Endothelial cell of umbilical vein (primary cell): ENCODE measurements around the gene PXN. TPM values are rescaled to one million over a fixed set of nuclear protein-coding genes. Genes with fewer than 3 reads are reported as not detected.

Source experiments
- BruUV-seq: library from RNA; stranded (reverse); fragments of 400-500 nt; replicated peaks from 2 replicates; lab custom pipeline; 2021; lab: Mats Ljungman, UMichigan
- CTCF ChIA-PET: fragments of 300-600, 350-600 bp; sonication (Branson Sonifier 250); formaldehyde crosslinking; loops from one replicate; lab custom pipeline; 2021; ENCODE audit warnings: antibody characterized with exemption, inconsistent platforms; lab: Charles Lee
- POLR2A ChIA-PET: fragments of 300-600, 350-600 bp; sonication (Branson Sonifier 250); formaldehyde crosslinking; loops from one replicate; lab custom pipeline; 2021; ENCODE audit warnings: antibody characterized with exemption, inconsistent platforms; lab: Charles Lee
- DNase-seq: peaks from one replicate; pipeline ENCODE4 v3.0.0-alpha.2; 2011; ENCODE audit warnings: low read depth, low spot score
- FAIRE-seq: peaks from 2 replicates; lab custom pipeline; 2011; peaks lifted over from hg19 to GRCh38; lab: Jason Lieb, UNC
- H2AFZ ChIP-seq: 2 replicates; pipeline ENCODE4 v1.6.0; 2012; ENCODE audit warnings: low read depth, low read length, control low read depth, inconsistent platforms
- H3K27ac ChIP-seq: 2 replicates; pipeline ENCODE4 v1.5.1; 2011; ENCODE audit warnings: low read depth, mild to moderate bottlenecking, control low read depth, low read length, moderate library complexity; ENCODE audit not compliant: insufficient read depth
- H3K27me3 ChIP-seq, 2 experiments: 2 replicates each; pipeline versions ENCODE4 v1.6.0 to v1.6.1; 2011; ENCODE audit warnings: low read length in 2 of 2, mixed read lengths in 1 of 2; ENCODE audit not compliant: control insufficient read depth in 2 of 2, insufficient read depth in 2 of 2
- H3K36me3 ChIP-seq, 2 experiments: 2 replicates in 1 of 2; 3 replicates in 1 of 2; pipeline ENCODE4 v1.5.1; 2011; ENCODE audit warnings: low read length in 2 of 2, mild to moderate bottlenecking in 1 of 2, moderate library complexity in 1 of 2; ENCODE audit not compliant: control insufficient read depth in 2 of 2, insufficient read depth in 2 of 2; ENCODE audit errors: extremely low read depth in 1 of 2
- H3K4me1 ChIP-seq: 3 replicates; pipeline ENCODE4 v1.5.1; 2011; ENCODE audit warnings: mild to moderate bottlenecking, low read length; ENCODE audit not compliant: control insufficient read depth, insufficient read depth; ENCODE audit errors: extremely low read depth
- H3K4me2 ChIP-seq: 2 replicates; pipeline ENCODE4 v1.6.1; 2011; ENCODE audit warnings: low read length, control low read depth, mixed read lengths; ENCODE audit not compliant: insufficient read depth
- H3K4me3 ChIP-seq, 3 experiments: fragments of 200-600 bp in 1 of 3; sonication (generic), shearing (Covaris generic) in 1 of 3; replicated peaks in 1 of 3; 2 replicates each; pipeline ENCODE4 v1.5.1; 2011 to 2016; ENCODE audit warnings: control low read depth in 3 of 3, low read length in 3 of 3, mild to moderate bottlenecking in 2 of 3, inconsistent platforms in 1 of 3, low read depth in 1 of 3, moderate library complexity in 1 of 3; ENCODE audit not compliant: insufficient read depth in 1 of 3
- H3K79me2 ChIP-seq: 2 replicates; pipeline ENCODE4 v1.6.0; 2012; ENCODE audit warnings: low read length, inconsistent platforms; ENCODE audit not compliant: control insufficient read depth, insufficient read depth
- H3K9ac ChIP-seq: replicated peaks from 2 replicates; pipeline ENCODE3; 2011; ENCODE audit warnings: low read length, control low read depth; ENCODE audit not compliant: insufficient read depth; ENCODE audit errors: extremely low read depth
- H3K9me1 ChIP-seq: replicated peaks from 3 replicates; pipeline ENCODE4 v1.6.0; 2011; ENCODE audit warnings: mild to moderate bottlenecking, low read length; ENCODE audit not compliant: control insufficient read depth, insufficient read depth; ENCODE audit errors: extremely low read depth
- H3K9me3 ChIP-seq: replicated peaks from 2 replicates; pipeline ENCODE4 v1.5.1; 2012; ENCODE audit warnings: low read length, inconsistent platforms; ENCODE audit not compliant: control insufficient read depth, insufficient read depth
- H4K20me1 ChIP-seq: replicated peaks from 2 replicates; pipeline ENCODE3; 2011; ENCODE audit warnings: mild to moderate bottlenecking, low read length; ENCODE audit not compliant: control insufficient read depth, insufficient read depth; ENCODE audit errors: extremely low read depth
- EZH2 ChIP-seq: IDR thresholded peaks from 2 replicates; pipeline ENCODE4 v1.6.1; 2012; ENCODE audit warnings: borderline replicate concordance, low read depth, mild to moderate bottlenecking, moderate library complexity, low read length, inconsistent platforms; ENCODE audit not compliant: severe bottlenecking
- GATA2 ChIP-seq: IDR thresholded peaks from 2 replicates; pipeline ENCODE4 v1.7.0; 2011; ENCODE audit warnings: low read depth, mild to moderate bottlenecking, moderate library complexity, mixed read lengths, low read length; ENCODE audit not compliant: insufficient read length, insufficient read depth
- MAX ChIP-seq: IDR thresholded peaks from 2 replicates; pipeline ENCODE4 v1.6.1; 2011; ENCODE audit not compliant: insufficient read depth, insufficient read length
- POLR2A ChIP-seq: IDR thresholded peaks from 2 replicates; pipeline ENCODE4 v1.6.1; 2012; ENCODE audit warnings: low read depth, mild to moderate bottlenecking, control low read depth, low read length
- POLR2AphosphoS5 ChIP-seq: IDR thresholded peaks from 2 replicates; pipeline ENCODE4 v1.6.1; 2012; ENCODE audit warnings: low read depth, mild to moderate bottlenecking, control low read depth, low read length, moderate library complexity; ENCODE audit not compliant: insufficient read depth
- dilution Hi-C: fragments of 300-500 bp; cut with MboI; formaldehyde crosslinking; loops from one replicate; pipeline ENCODE4 v1.15.0; 2019; ENCODE audit warnings: low sequenced_read_pairs; ENCODE audit not compliant: extremely low pct_ligation_motif_present
- intact Hi-C: fragments of 100-400 bp; cut with micrococcal nuclease; formaldehyde crosslinking; loops from one replicate; pipeline ENCODE4 v1.10.0; 2022
- polyA plus RNA-seq, 4 experiments: library from polyadenylated mRNA; depleted of rRNA in 3 of 4; stranded (reverse) in 3 of 4; unstranded in 1 of 4; fragments of >200 nt; gene quantifications; 2 replicates each; pipeline versions ENCODE4 v1.2.1 to v1.2.3, GENCODE V29; 2011 to 2012; ENCODE audit warnings: missing spikeins in 1 of 4
- total RNA-seq: library from RNA; stranded (reverse); gene quantifications from 2 replicates; pipeline ENCODE4 v1.2.3, GENCODE V29; 2021

Gene PXN
- total and polyA plus RNA-seq, 2 donors (not counting 3 experiments of a cell fraction or from before 2014, with no cell fraction given), result 132 to 258 TPM

- Histone ChIP-seq H3K4me1 (peaks cover 4% of the 10 kb centered on the region), H3K4me2 (no peak overlapping the region), H3K27me3 (no peaks in the 10 kb centered on the region), H3K79me2 (no peaks in the 10 kb centered on the region), H3K9me1 (no peaks in the 10 kb centered on the region), H3K9me3 (no peaks in the 10 kb centered on the region), H3K36me3 (no peaks in the 10 kb centered on the region), H4K20me1 (no peaks in the 10 kb centered on the region), H2AFZ (no peak overlapping the region), H3K9ac (no peak overlapping the region), H3K27ac (no peak overlapping the region), H3K4me3 (no peak overlapping the region)
- no TSS peak for BruUV-seq
- ChIA-PET CTCF (interaction anchor here (1.2 to 1.9 kb wide), 3 partner anchors 15 to 60 kb away, joined by 6 to 19 read pairs (median 8); partner anchors contain the start of genes PXN and SIRT4), POLR2A (interaction anchor here (0.7 kb wide), 1 partner anchor 86 kb away, joined by 3 read pairs; no protein-coding TSS in a partner anchor)
- TF ChIP-seq MAX (no peak), POLR2A (no peak), EZH2 (no peak), POLR2AphosphoS5 (no peak)
- DNase-seq, result no peak
- dilution Hi-C loops, result no loop called here
- no peak for FAIRE-seq
- intact Hi-C loops, result no loop called here
Measured at GRCh38 chr12:120287491-120287890, 22.0 kb upstream of the PXN start.

- H3K36me3 ChIP-seq, result no peaks in the 10 kb centered on the region
- BruUV-seq, result no TSS peak
- intact Hi-C loops (no loop called here), dilution Hi-C loops (no loop called here)
- H3K4me2 ChIP-seq, result no peak overlapping the region
- ChIA-PET POLR2A (interaction anchor here (0.7 kb wide), 1 partner anchor 86 kb away, joined by 3 read pairs; no protein-coding TSS in a partner anchor), CTCF (interaction anchor here (1.2 to 1.9 kb wide), 3 partner anchors 16 to 59 kb away, joined by 6 to 19 read pairs (median 8); partner anchors contain the start of genes PXN and SIRT4)
- H3K27me3 ChIP-seq, result no peaks in the 10 kb centered on the region
- H3K27ac ChIP-seq, result no peak overlapping the region
- no peak overlapping the region for H2AFZ ChIP-seq
- no peak overlapping the region for H3K9ac ChIP-seq
- no peaks in the 10 kb centered on the region for H3K79me2 ChIP-seq
- DNase-seq (no peak), FAIRE-seq (no peak)
- no peak overlapping the region for H3K4me3 ChIP-seq
- H3K9me1 ChIP-seq, result no peaks in the 10 kb centered on the region
- peaks cover 4% of the 10 kb centered on the region for H3K4me1 ChIP-seq
- no peak for TF ChIP-seq GATA2
- no peaks in the 10 kb centered on the region for H4K20me1 ChIP-seq
- no peaks in the 10 kb centered on the region for H3K9me3 ChIP-seq
Measured at GRCh38 chr12:120286768-120287490, 21.4 kb upstream of the PXN start.
